ENCODE results near the gene SLC6A20.

Gene SLC6A20

DNA sequence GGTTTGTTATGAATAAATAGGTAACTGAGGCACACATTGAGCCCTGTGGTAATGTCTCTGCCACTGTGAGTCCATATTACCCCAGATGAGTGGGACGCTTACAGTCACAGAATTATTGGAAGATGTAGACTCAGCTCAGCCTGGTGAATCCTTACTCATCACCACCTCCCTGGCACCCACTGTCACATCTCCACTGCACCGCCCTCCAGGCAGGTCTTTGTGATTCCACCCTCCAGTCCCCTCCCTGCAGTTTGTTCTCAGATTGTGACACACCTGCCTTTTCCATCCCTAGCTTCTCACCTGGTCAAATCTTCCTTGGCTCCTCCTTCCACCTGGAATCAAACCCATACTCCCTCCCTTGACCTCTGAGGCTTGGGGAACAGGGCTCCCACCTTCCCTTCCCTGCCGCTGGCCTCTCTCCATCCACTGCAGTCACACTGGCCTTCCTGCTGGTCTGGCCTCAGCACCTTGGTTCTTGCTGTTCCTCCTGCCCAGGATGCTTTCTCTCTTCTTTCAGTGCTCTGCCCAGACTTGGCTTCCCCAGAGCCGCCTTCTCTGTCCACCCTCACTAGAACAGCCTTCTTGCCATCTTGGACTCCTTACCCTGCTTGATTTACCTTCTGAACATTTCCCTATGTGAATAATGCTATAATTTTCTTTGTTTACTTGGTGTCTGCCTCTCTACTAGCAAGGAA lies 9.4 kb downstream of the SLC6A20 start:
- no peak for TF ChIP-seq ZFX (IDR thresholded peaks at IDR 0.05)
- TF ChIP-seq, protein P1, sequence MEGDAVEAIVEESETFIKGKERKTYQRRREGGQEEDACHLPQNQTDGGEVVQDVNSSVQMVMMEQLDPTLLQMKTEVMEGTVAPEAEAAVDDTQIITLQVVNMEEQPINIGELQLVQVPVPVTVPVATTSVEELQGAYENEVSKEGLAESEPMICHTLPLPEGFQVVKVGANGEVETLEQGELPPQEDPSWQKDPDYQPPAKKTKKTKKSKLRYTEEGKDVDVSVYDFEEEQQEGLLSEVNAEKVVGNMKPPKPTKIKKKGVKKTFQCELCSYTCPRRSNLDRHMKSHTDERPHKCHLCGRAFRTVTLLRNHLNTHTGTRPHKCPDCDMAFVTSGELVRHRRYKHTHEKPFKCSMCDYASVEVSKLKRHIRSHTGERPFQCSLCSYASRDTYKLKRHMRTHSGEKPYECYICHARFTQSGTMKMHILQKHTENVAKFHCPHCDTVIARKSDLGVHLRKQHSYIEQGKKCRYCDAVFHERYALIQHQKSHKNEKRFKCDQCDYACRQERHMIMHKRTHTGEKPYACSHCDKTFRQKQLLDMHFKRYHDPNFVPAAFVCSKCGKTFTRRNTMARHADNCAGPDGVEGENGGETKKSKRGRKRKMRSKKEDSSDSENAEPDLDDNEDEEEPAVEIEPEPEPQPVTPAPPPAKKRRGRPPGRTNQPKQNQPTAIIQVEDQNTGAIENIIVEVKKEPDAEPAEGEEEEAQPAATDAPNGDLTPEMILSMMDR (conservative IDR thresholded peaks at IDR 0.05): no peak
- no peak overlapping the region for H3K27ac ChIP-seq

DNA sequence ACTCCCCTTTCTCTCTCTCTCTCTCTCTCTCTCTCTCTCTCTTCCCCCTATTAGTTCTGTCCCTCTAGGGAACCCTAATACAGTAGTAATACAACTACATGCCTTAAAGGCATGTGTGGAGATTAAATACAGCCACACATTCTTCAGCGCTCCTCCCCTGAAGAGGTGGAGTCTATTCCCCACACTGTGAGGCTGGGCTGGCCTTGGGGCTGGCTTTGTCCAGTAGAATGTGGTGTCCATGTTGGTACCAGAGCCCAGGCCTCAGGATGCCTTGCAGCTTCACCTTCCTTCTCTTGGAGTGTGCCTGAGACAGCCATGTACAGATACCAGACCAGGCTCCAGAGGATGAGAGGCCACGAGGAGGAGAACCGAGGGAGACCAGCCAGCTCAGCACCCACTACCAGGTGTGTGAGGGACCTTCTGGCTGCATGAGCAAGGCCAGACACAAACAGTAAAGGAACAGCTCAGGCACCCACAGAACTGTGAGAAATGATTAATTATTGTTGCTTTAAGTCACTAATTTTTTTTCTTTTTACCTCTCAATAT lies 10.7 kb downstream of the SLC6A20 start:
- TF ChIP-seq, protein P1 (conservative IDR thresholded peaks at IDR 0.05): no peak
- no peak for TF ChIP-seq ZFX (IDR thresholded peaks at IDR 0.05)
- no peak overlapping the region for H3K27ac ChIP-seq

GRCh38 chr3:45783667-45784066 lies 12.7 kb downstream of the SLC6A20 start:
- no peak overlapping the region for H3K27ac ChIP-seq
- TF ChIP-seq, protein P1 (conservative IDR thresholded peaks at IDR 0.05): no peak
- no peak for TF ChIP-seq ZFX (IDR thresholded peaks at IDR 0.05)

- H3K27ac ChIP-seq: no peak overlapping the region
- no peak for TF ChIP-seq ZFX (IDR thresholded peaks at IDR 0.05)
- TF ChIP-seq, protein P1 (conservative IDR thresholded peaks at IDR 0.05): no peak
These were observed 14.0 kb downstream of the SLC6A20 start for GRCh38 chr3:45782381-45782780.

- no peak for TF ChIP-seq ZFX (IDR thresholded peaks at IDR 0.05)
- TF ChIP-seq, protein P1 (conservative IDR thresholded peaks at IDR 0.05): no peak
- H3K27ac ChIP-seq: no peak overlapping the region
These were observed 14.5 kb downstream of the SLC6A20 start for GRCh38 chr3:45781841-45782240.

DNA sequence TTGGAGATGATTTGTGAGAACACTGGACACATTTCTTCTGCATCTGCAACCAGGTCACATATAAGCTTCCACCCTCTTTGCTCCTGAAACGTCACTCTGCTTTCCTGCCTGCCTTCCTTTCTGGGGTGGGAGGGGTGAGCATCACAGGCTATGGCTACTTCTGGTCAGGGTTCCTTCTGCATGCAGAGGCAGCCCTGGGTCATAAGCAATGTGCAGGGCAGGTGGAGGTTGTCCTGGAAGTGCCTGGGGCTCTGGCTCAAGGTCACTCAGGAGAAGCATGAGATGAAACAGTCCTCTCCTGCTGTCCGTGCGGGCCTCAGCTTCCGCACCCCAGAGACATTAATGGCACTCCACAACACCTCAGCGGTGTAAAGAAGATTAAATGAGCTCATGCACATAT lies 15.1 kb downstream of the SLC6A20 start:
- TF ChIP-seq, protein P1 (conservative IDR thresholded peaks at IDR 0.05): no peak
- no peak overlapping the region for H3K27ac ChIP-seq
